DND-41 (cell line): ENCODE results near the gene FAS.

Source experiments
- ATAC-seq: fragments of 200-7000 bp; cut with Tn5 transposase; 3 replicates; pipeline ENCODE4 v1.9.1; 2021; ENCODE audit warnings: low read depth; ENCODE audit not compliant: insufficient read depth
- DNase-seq: peaks from one replicate; pipeline ENCODE4 v3.0.0-alpha.2; 2020
- H2AFZ ChIP-seq: 2 replicates; pipeline ENCODE4 v1.6.0; 2012; ENCODE audit warnings: low read depth, low read length
- H3K27ac ChIP-seq: 2 replicates; pipeline ENCODE4 v1.5.1; 2012; ENCODE audit warnings: low read length, inconsistent platforms
- H3K27me3 ChIP-seq: fragments of 200-600 bp; sonication (generic); 2 replicates; pipeline ENCODE4 v1.6.0; 2012; ENCODE audit warnings: low read length, mild to moderate bottlenecking, inconsistent platforms; ENCODE audit not compliant: insufficient read depth, poor library complexity
- H3K36me3 ChIP-seq: 2 replicates; pipeline ENCODE4 v1.5.1; 2012; ENCODE audit warnings: low read length, inconsistent platforms; ENCODE audit not compliant: insufficient read depth
- H3K4me1 ChIP-seq: 2 replicates; pipeline ENCODE4 v1.5.1; 2012; ENCODE audit warnings: mild to moderate bottlenecking, low read length; ENCODE audit not compliant: insufficient read depth
- H3K4me2 ChIP-seq: 2 replicates; pipeline ENCODE4 v1.6.0; 2012; ENCODE audit warnings: mild to moderate bottlenecking, moderate library complexity, low read length, inconsistent platforms; ENCODE audit not compliant: insufficient read depth
- H3K4me3 ChIP-seq, 2 experiments: fragments of 200-600 bp in 1 of 2; shearing (Covaris generic) in 1 of 2; 2 replicates each; pipeline ENCODE4 v1.5.1; 2012 to 2016; ENCODE audit warnings: inconsistent platforms in 2 of 2, low read length in 2 of 2, mild to moderate bottlenecking in 2 of 2, low read depth in 1 of 2, moderate library complexity in 1 of 2
- H3K79me2 ChIP-seq: 2 replicates; pipeline ENCODE4 v1.6.0; 2012; ENCODE audit warnings: low read length, inconsistent platforms; ENCODE audit not compliant: insufficient read depth
- H3K9ac ChIP-seq: 2 replicates; pipeline ENCODE4 v1.6.0; 2012; ENCODE audit warnings: low read depth, mild to moderate bottlenecking, inconsistent platforms, low read length, moderate library complexity
- H3K9me3 ChIP-seq: 2 replicates; pipeline ENCODE4 v1.5.1; 2012; ENCODE audit warnings: low read length, moderate library complexity, mild to moderate bottlenecking, inconsistent platforms; ENCODE audit not compliant: insufficient read depth, severe bottlenecking
- H4K20me1 ChIP-seq: 2 replicates; pipeline ENCODE4 v1.6.0; 2012; ENCODE audit warnings: low read length; ENCODE audit not compliant: insufficient read depth
- CTCF ChIP-seq: IDR thresholded peaks from 2 replicates; pipeline ENCODE4 v1.5.1; 2012; ENCODE audit warnings: borderline replicate concordance, low read length, moderate library complexity, mild to moderate bottlenecking; ENCODE audit not compliant: poor library complexity, severe bottlenecking; ENCODE audit errors: extremely low read depth
- EZH2 ChIP-seq: IDR thresholded peaks from 3 replicates; pipeline ENCODE4 v1.6.1; 2012; ENCODE audit warnings: borderline replicate concordance, low read depth, mild to moderate bottlenecking, moderate library complexity, low read length, inconsistent platforms; ENCODE audit not compliant: severe bottlenecking

The FAS gene

GRCh38 chr10:89051593-89051992 is 61.0 kb downstream of the FAS start:
- DNase-seq (no peak), ATAC-seq (no peak)
- Histone ChIP-seq H3K9ac (no peak overlapping the region), H3K36me3 (no peaks in the 10 kb centered on the region), H3K4me1 (no peaks in the 10 kb centered on the region), H4K20me1 (no peaks in the 10 kb centered on the region), H2AFZ (no peak overlapping the region), H3K27ac (no peak overlapping the region), H3K79me2 (no peaks in the 10 kb centered on the region), H3K27me3 (no peaks in the 10 kb centered on the region), H3K4me2 (no peak overlapping the region), H3K9me3 (no peaks in the 10 kb centered on the region), H3K4me3 (no peak overlapping the region)
- TF ChIP-seq EZH2 (no peak), CTCF (no peak)

- Histone ChIP-seq H3K27ac (no peak overlapping the region), H3K4me2 (no peak overlapping the region), H4K20me1 (no peaks in the 10 kb centered on the region), H3K4me1 (no peaks in the 10 kb centered on the region), H3K36me3 (no peaks in the 10 kb centered on the region), H3K9me3 (no peaks in the 10 kb centered on the region), H3K9ac (no peak overlapping the region), H2AFZ (no peak overlapping the region), H3K27me3 (no peaks in the 10 kb centered on the region), H3K79me2 (no peaks in the 10 kb centered on the region), H3K4me3 (no peak overlapping the region)
- TF ChIP-seq EZH2 (no peak), CTCF (no peak)
- no peak for DNase-seq
- ATAC-seq = no peak
Observed at GRCh38 chr10:89053555-89053954, 63.0 kb downstream of the FAS start.

- Histone ChIP-seq H3K79me2 (no peaks in the 10 kb centered on the region), H3K4me2 (no peak overlapping the region), H3K36me3 (no peaks in the 10 kb centered on the region), H3K9ac (no peak overlapping the region), H3K4me3 (no peak overlapping the region), H3K27ac (no peak overlapping the region), H3K4me1 (no peaks in the 10 kb centered on the region), H3K27me3 (no peaks in the 10 kb centered on the region), H3K9me3 (no peaks in the 10 kb centered on the region), H2AFZ (no peak overlapping the region; the same call in 1 of the 2 replicates), H4K20me1 (no peaks in the 10 kb centered on the region)
- ATAC-seq (no peak), DNase-seq (no peak)
- no peak for TF ChIP-seq CTCF
- no peak for TF ChIP-seq EZH2
Observed at GRCh38 chr10:89055159-89055558, 64.6 kb downstream of the FAS start.

GRCh38 chr10:89062861-89063260 is 72.3 kb downstream of the FAS start:
- Histone ChIP-seq H2AFZ (no peak overlapping the region), H3K4me2 (no peak overlapping the region), H3K27ac (no peak overlapping the region), H3K9me3 (no peaks in the 10 kb centered on the region), H3K4me3 (no peak overlapping the region), H3K27me3 (no peaks in the 10 kb centered on the region), H3K4me1 (no peaks in the 10 kb centered on the region), H3K9ac (no peak overlapping the region), H3K36me3 (no peaks in the 10 kb centered on the region), H4K20me1 (no peaks in the 10 kb centered on the region), H3K79me2 (no peaks in the 10 kb centered on the region)
- DNase-seq = no peak
- ATAC-seq = no peak
- TF ChIP-seq EZH2 = no peak
- TF ChIP-seq CTCF = no peak
